Stimulated activated CD8-positive, alpha-beta memory T cell treated with anti-CD3 and anti-CD28 coated beads, Interleukin-4, amount 100 ng/mL, for 24 hours (primary cell): ENCODE results near the gene CCDC138.

Source experiments
- DNase-seq: peaks from one replicate; pipeline ENCODE4 v3.0.0-alpha.2; 2020; ENCODE audit warnings: low read depth

The CCDC138 gene

GRCh38 chr2:108829578-108830310 lies 43.2 kb downstream of the CCDC138 start:
- DNase-seq: no peak

- no peak for DNase-seq
These were observed 46.6 kb downstream of the CCDC138 start for GRCh38 chr2:108833219-108833618.

GRCh38 chr2:108834620-108835019 lies 48.0 kb downstream of the CCDC138 start:
- DNase-seq: no peak

- no peak for DNase-seq
These were observed 48.5 kb downstream of the CCDC138 start for GRCh38 chr2:108835040-108835439.

GRCh38 chr2:108837198-108837597 lies 50.6 kb downstream of the CCDC138 start:
- DNase-seq: no peak

GRCh38 chr2:108841506-108841905 lies 54.9 kb downstream of the CCDC138 start:
- DNase-seq: no peak

- no peak for DNase-seq
These were observed 59.4 kb downstream of the CCDC138 start for GRCh38 chr2:108845923-108846322.

GRCh38 chr2:108847000-108847399 lies 60.4 kb downstream of the CCDC138 start:
- no peak for DNase-seq

- no peak for DNase-seq
These were observed 65.8 kb downstream of the CCDC138 start for GRCh38 chr2:108852375-108852774.

GRCh38 chr2:108853421-108853820 lies 66.8 kb downstream of the CCDC138 start:
- no peak for DNase-seq

- no peak for DNase-seq
These were observed 67.9 kb downstream of the CCDC138 start for GRCh38 chr2:108854484-108854883.

- DNase-seq: no peak
These were observed 68.6 kb downstream of the CCDC138 start for GRCh38 chr2:108855194-108855593.

GRCh38 chr2:108858894-108859293 lies 72.3 kb downstream of the CCDC138 start:
- no peak for DNase-seq

- DNase-seq: no peak
These were observed 79.5 kb downstream of the CCDC138 start for GRCh38 chr2:108866041-108866440.

- no peak for DNase-seq
These were observed 82.3 kb downstream of the CCDC138 start for GRCh38 chr2:108868911-108869310.

- DNase-seq: no peak
These were observed 83.0 kb downstream of the CCDC138 start for GRCh38 chr2:108869542-108869941.

- DNase-seq: no peak
These were observed 83.6 kb downstream of the CCDC138 start for GRCh38 chr2:108870069-108870644.

GRCh38 chr2:108877506-108877905 lies 90.9 kb downstream of the CCDC138 start:
- no peak for DNase-seq

GRCh38 chr2:108878276-108878675 lies 91.7 kb downstream of the CCDC138 start:
- no peak for DNase-seq

GRCh38 chr2:108884619-108885018 lies 98.0 kb downstream of the CCDC138 start:
- no peak for DNase-seq

- no peak for DNase-seq
These were observed 103.3 kb downstream of the CCDC138 start for GRCh38 chr2:108889907-108890306.

- DNase-seq: no peak
These were observed 106.7 kb downstream of the CCDC138 start for GRCh38 chr2:108893277-108893676.

- DNase-seq: no peak
These were observed 108.2 kb downstream of the CCDC138 start for GRCh38 chr2:108894766-108895165.

GRCh38 chr2:108895188-108895587 lies 108.6 kb downstream of the CCDC138 start:
- DNase-seq: no peak
